Lower leg skin (tissue), 3 donors: ENCODE results near the gene HOXB2.

Source experiments
- POLR2A ChIP-seq, 2 donors: fragments of 450-650 bp; IDR thresholded peaks; one replicate each; pipeline ENCODE4 v1.6.1; 2016 to 2017; ENCODE audit warnings: antibody characterized with exemption in 2 of 2, mild to moderate bottlenecking in 1 of 2, moderate library complexity in 1 of 2
- TF ChIP-seq, protein P1 (sequence below), 3 donors: fragments of 450-650 bp; IDR thresholded peaks; one replicate each; pipeline ENCODE4 v1.5.1; 2016; ENCODE audit warnings: antibody characterized with exemption in 3 of 3, mild to moderate bottlenecking in 3 of 3, moderate library complexity in 2 of 3

DNA sequence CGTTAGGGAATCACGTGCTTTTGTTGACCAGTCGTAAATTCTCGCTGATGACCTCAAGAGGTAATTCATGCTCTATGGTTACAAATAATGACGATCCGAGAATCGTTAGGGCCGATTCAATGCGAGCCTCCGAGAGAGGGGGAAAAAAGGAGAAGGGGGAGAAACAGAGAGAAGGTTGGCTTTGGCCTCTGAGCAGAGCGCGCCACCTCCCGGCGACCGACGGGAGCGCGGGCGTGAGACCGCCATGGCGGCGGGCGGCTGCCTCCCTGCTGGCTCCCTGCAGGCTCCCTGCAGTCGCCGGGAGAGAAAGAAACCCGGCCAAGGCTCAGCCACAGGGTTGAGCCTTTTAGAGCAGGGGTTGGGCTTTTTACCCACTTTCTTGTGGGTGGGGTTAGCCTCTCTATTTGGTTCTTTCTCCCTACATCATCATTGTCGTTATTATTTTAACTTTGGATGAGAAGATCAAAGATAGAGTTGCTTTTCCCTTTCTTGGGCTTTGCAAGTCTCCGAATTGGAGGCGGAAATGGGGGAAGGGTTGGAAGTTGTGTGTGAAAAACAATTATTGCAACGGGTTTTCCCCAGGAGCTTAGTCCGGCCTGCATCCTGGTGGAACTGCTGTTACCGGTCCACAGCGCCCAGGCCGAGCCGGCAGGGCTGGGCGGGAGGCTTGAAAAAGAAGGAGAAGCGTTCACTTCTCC, 49.1 kb upstream of the HOXB2 start:
- TF ChIP-seq, protein P1, sequence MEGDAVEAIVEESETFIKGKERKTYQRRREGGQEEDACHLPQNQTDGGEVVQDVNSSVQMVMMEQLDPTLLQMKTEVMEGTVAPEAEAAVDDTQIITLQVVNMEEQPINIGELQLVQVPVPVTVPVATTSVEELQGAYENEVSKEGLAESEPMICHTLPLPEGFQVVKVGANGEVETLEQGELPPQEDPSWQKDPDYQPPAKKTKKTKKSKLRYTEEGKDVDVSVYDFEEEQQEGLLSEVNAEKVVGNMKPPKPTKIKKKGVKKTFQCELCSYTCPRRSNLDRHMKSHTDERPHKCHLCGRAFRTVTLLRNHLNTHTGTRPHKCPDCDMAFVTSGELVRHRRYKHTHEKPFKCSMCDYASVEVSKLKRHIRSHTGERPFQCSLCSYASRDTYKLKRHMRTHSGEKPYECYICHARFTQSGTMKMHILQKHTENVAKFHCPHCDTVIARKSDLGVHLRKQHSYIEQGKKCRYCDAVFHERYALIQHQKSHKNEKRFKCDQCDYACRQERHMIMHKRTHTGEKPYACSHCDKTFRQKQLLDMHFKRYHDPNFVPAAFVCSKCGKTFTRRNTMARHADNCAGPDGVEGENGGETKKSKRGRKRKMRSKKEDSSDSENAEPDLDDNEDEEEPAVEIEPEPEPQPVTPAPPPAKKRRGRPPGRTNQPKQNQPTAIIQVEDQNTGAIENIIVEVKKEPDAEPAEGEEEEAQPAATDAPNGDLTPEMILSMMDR (IDR thresholded peaks at IDR 0.05) = peak in 1 of 3 donors; percentile 92
- TF ChIP-seq POLR2A (IDR thresholded peaks at IDR 0.05) = no peak
